GM12878 (cell line): ENCODE results near the gene SETBP1. TPM values are rescaled to one million over a fixed set of nuclear protein-coding genes. Genes with fewer than 3 reads are reported as not detected.

ENCODE experiments used
- ATAC-seq: fragments of 200-7000 bp; cut with Tn5 transposase; 3 replicates; pipeline ENCODE4 v1.9.1; 2020; ENCODE audit warnings: mild to moderate bottlenecking, moderate library complexity
- BruUV-seq: library from RNA; stranded (reverse); fragments of 400-500 nt; replicated peaks from 2 replicates; lab custom pipeline; 2021; lab: Mats Ljungman, UMichigan
- CTCF ChIA-PET: fragments of 300-600 bp; sonication (Branson Sonifier 250); formaldehyde crosslinking; extraction: SDS; loops from one replicate; lab custom pipeline; 2021; ENCODE audit warnings: inconsistent platforms; lab: Yijun Ruan, JAX
- POLR2A ChIA-PET: fragments of 350-600 bp; formaldehyde crosslinking; extraction: SDS; loops from one replicate; lab custom pipeline; 2021; ENCODE audit warnings: inconsistent platforms; lab: Charles Lee
- RAD21 ChIA-PET: fragments of 300-600 bp; sonication (Branson Sonifier 250); formaldehyde crosslinking; loops from one replicate; lab custom pipeline; 2023; ENCODE audit warnings: antibody characterized with exemption; ENCODE audit not compliant: unreplicated experiment; lab: Charles Lee
- SMC1A ChIA-PET: fragments of 300-600 bp; sonication (Branson Sonifier 250); formaldehyde crosslinking; loops from one replicate; lab custom pipeline; 2023; ENCODE audit not compliant: unreplicated experiment, uncharacterized antibody; lab: Charles Lee
- DNase-seq: peaks from one replicate; pipeline ENCODE4 v3.0.0-alpha.2; 2011; ENCODE audit warnings: low read depth, low spot score
- FAIRE-seq: peaks from 3 replicates; lab custom pipeline; 2011; peaks lifted over from hg19 to GRCh38; lab: Jason Lieb, UNC
- H2AFZ ChIP-seq: 2 replicates; pipeline ENCODE4 v1.6.0; 2011; ENCODE audit warnings: low read depth, low read length, control low read depth; ENCODE audit not compliant: control insufficient read depth
- H3K27ac ChIP-seq: 2 replicates; pipeline ENCODE4 v1.5.1; 2011; ENCODE audit warnings: control low read depth; ENCODE audit not compliant: control insufficient read depth, insufficient read depth
- H3K27me3 ChIP-seq, 2 experiments: replicated peaks in 1 of 2; 2 replicates each; pipeline versions ENCODE4 v1.6.0 to v1.6.1; 2011; ENCODE audit warnings: low read length in 1 of 2; ENCODE audit not compliant: control insufficient read depth in 2 of 2, insufficient read depth in 2 of 2
- H3K36me3 ChIP-seq, 2 experiments: 2 replicates each; pipeline ENCODE4 v1.5.1; 2011; ENCODE audit warnings: low read length in 1 of 2; ENCODE audit not compliant: control insufficient read depth in 2 of 2, insufficient read depth in 2 of 2
- H3K4me1 ChIP-seq: 2 replicates; pipeline ENCODE4 v1.6.1; 2011; ENCODE audit warnings: mild to moderate bottlenecking, low read length, moderate library complexity, mixed read lengths; ENCODE audit not compliant: control insufficient read depth, insufficient read depth
- H3K4me2 ChIP-seq: 2 replicates; pipeline ENCODE4 v1.6.0; 2011; ENCODE audit warnings: control low read depth; ENCODE audit not compliant: control insufficient read depth, insufficient read depth
- H3K4me3 ChIP-seq: fragments of 200-600 bp; sonication (generic); 2 replicates; pipeline ENCODE4 v1.5.1; 2016
- H3K79me2 ChIP-seq: 2 replicates; pipeline ENCODE4 v1.6.0; 2011; ENCODE audit warnings: low read length; ENCODE audit not compliant: control insufficient read depth, insufficient read depth
- H3K9ac ChIP-seq: 2 replicates; pipeline ENCODE4 v1.8.0; 2011; ENCODE audit warnings: low read length, control low read depth, mixed read lengths; ENCODE audit not compliant: control insufficient read depth, insufficient read depth
- H3K9me3 ChIP-seq: replicated peaks from 3 replicates; pipeline ENCODE4 v1.5.1; 2011; ENCODE audit warnings: mild to moderate bottlenecking, low read length; ENCODE audit not compliant: control insufficient read depth, insufficient read depth
- H4K20me1 ChIP-seq: 2 replicates; pipeline ENCODE4 v1.6.0; 2011; ENCODE audit not compliant: control insufficient read depth, insufficient read depth
- BHLHE40 ChIP-seq, 2 experiments: fragments of 450-650 bp in 1 of 2; IDR thresholded peaks; 2 replicates each; pipeline ENCODE4 v1.6.1; 2011 to 2017; ENCODE audit warnings: low read depth in 2 of 2, borderline replicate concordance in 1 of 2, improper control_type of control experiment in 1 of 2, low read length in 1 of 2, mild to moderate bottlenecking in 1 of 2
- DPF2 ChIP-seq: fragments of 450-650 bp; IDR thresholded peaks from 2 replicates; pipeline ENCODE4 v1.6.1; 2017; ENCODE audit warnings: mild to moderate bottlenecking
- E4F1 ChIP-seq: fragments of 450-650 bp; IDR thresholded peaks from 2 replicates; pipeline ENCODE4 v1.6.1; 2018; ENCODE audit warnings: borderline replicate concordance, mild to moderate bottlenecking; ENCODE audit not compliant: partially characterized antibody
- JUND ChIP-seq: IDR thresholded peaks from 2 replicates; pipeline ENCODE4 v1.6.1; 2012; ENCODE audit warnings: low read depth, mild to moderate bottlenecking, low read length, improper control_type of control experiment, moderate library complexity
- NR2C2 ChIP-seq: IDR thresholded peaks from 2 replicates; pipeline ENCODE4 v1.6.1; 2011; ENCODE audit warnings: borderline replicate concordance, low read depth; ENCODE audit not compliant: control insufficient read depth, insufficient read length
- PBX3 ChIP-seq: IDR thresholded peaks from 2 replicates; pipeline ENCODE4 v1.6.1; 2011; ENCODE audit warnings: mild to moderate bottlenecking, low read depth, low read length, moderate library complexity; ENCODE audit not compliant: insufficient replicate concordance
- PML ChIP-seq: IDR thresholded peaks from 2 replicates; pipeline ENCODE4 v1.6.1; 2012; ENCODE audit warnings: low read length, inconsistent platforms
- RAD21 ChIP-seq: IDR thresholded peaks from 2 replicates; pipeline ENCODE4 v1.6.1; 2011; ENCODE audit warnings: mild to moderate bottlenecking, low read depth, low read length, moderate library complexity; ENCODE audit not compliant: insufficient read depth
- RUNX3 ChIP-seq: IDR thresholded peaks from 2 replicates; pipeline ENCODE4 v1.6.1; 2012; ENCODE audit warnings: low read length, inconsistent platforms
- SMC3 ChIP-seq: IDR thresholded peaks from 2 replicates; pipeline ENCODE4 v1.6.1; 2011; ENCODE audit warnings: low read length, improper control_type of control experiment, borderline replicate concordance
- ZNF217 ChIP-seq: fragments of 450-650 bp; IDR thresholded peaks from 2 replicates; pipeline ENCODE4 v1.6.1; 2017; ENCODE audit warnings: antibody characterized with exemption, mild to moderate bottlenecking
- WGBS: methylation state at CpG from one replicate; pipeline ENCODE4 v1.1.6; 2016; ENCODE audit warnings: low lambda C conversion rate; ENCODE audit not compliant: insufficient replicate concordance, insufficient coverage; ENCODE audit errors: missing lambda C conversion rate; 5-methylcytosine and 5-hydroxymethylcytosine counted together
- in situ Hi-C: fragments of 300-500 bp; cut with MboI; formaldehyde crosslinking; loops from 9 replicates; pipeline ENCODE4 v1.14.3; 2018; ENCODE audit warnings: mixed read lengths
- intact Hi-C: fragments of 100-400 bp; cut with micrococcal nuclease; formaldehyde crosslinking; loops from one replicate; pipeline ENCODE4 v1.14.2; 2022; ENCODE audit not compliant: unreplicated experiment
- polyA plus RNA-seq, 11 experiments: library from polyadenylated mRNA; depleted of rRNA in 4 of 11; unstranded in 6 of 11; stranded (reverse) in 5 of 11; fragments of >200 nt; fragmentation: Nextera tagmentation in 4 of 11; fragmentation: Illumina TruSeq in 1 of 11; extraction: Ambion mirVana in 4 of 11; extraction: Trizol in 1 of 11; gene quantifications; 1 replicate in 1 of 11; 2 replicates in 10 of 11; pipeline versions ENCODE4 v1.2.1 to v1.2.3, GENCODE V29; 2011 to 2016; ENCODE audit warnings: inconsistent platforms in 2 of 11, missing spikeins in 2 of 11, low read depth in 1 of 11
- total RNA-seq, 4 experiments: library from RNA; depleted of rRNA in 3 of 4; stranded (reverse); fragments of >200 nt in 3 of 4; fragmentation: Illumina TruSeq in 1 of 4; extraction: Trizol in 1 of 4; gene quantifications; 2 replicates each; pipeline versions ENCODE4 v1.2.1 to v1.2.3, GENCODE V29; 2013 to 2021

SETBP1 gene
- total and polyA plus RNA-seq, 10 of the 15 experiments (the other 5 are each of a cell fraction or from before 2014, with no cell fraction given) = 0.99 to 29.7 (median 8.3) TPM

- no peaks in the 10 kb centered on the region for H3K27me3 ChIP-seq
- no peak overlapping the region for H3K27ac ChIP-seq
- no peak overlapping the region for H3K4me3 ChIP-seq
- WGBS = 17% methylated on average over 1 of the region's 1 CpG
- H3K79me2 ChIP-seq = no peaks in the 10 kb centered on the region
- H3K9ac ChIP-seq = no peak overlapping the region
- FAIRE-seq = no peak
- RAD21 ChIA-PET = interaction anchor here (1.7 kb wide), 1 partner anchor 26 kb away, joined by 3 read pairs; no protein-coding TSS in a partner anchor
- no TSS peak for BruUV-seq
- no peaks in the 10 kb centered on the region for H3K4me1 ChIP-seq
- no peak for ATAC-seq
- peak; percentile 38 for TF ChIP-seq RUNX3
- no peak for TF ChIP-seq PML
- TF ChIP-seq, all 136 proteins: peak for 1
- SMC1A ChIA-PET = interaction anchor here (1.1 to 1.2 kb wide), 2 partner anchors 64 to 281 kb away, joined by 3 to 4 read pairs; no protein-coding TSS in a partner anchor
- in situ Hi-C loops (no loop called here), intact Hi-C loops (no loop called here)
- Histone ChIP-seq H3K36me3 (no peaks in the 10 kb centered on the region), H3K4me2 (no peak overlapping the region), H4K20me1 (no peaks in the 10 kb centered on the region), H3K9me3 (no peaks in the 10 kb centered on the region), H2AFZ (no peak overlapping the region)
- no peak for DNase-seq
- CTCF ChIA-PET = interaction anchor here (1.3 kb wide), 1 partner anchor 19 kb away, joined by 3 read pairs; no protein-coding TSS in a partner anchor
- POLR2A ChIA-PET = interaction anchor here (0.6 kb wide), 1 partner anchor 24 kb away, joined by 3 read pairs; no protein-coding TSS in a partner anchor
Observed at GRCh38 chr18:44967599-44967998, 286.9 kb downstream of the SETBP1 start.

- WGBS = 13% methylated on average over 2 of the region's 2 CpGs
- Histone ChIP-seq H4K20me1 (no peaks in the 10 kb centered on the region), H3K9me3 (no peaks in the 10 kb centered on the region), H3K79me2 (no peaks in the 10 kb centered on the region), H2AFZ (no peak overlapping the region), H3K4me2 (no peak overlapping the region), H3K36me3 (no peaks in the 10 kb centered on the region), H3K4me1 (no peaks in the 10 kb centered on the region), H3K27ac (no peak overlapping the region), H3K9ac (no peak overlapping the region), H3K27me3 (no peaks in the 10 kb centered on the region), H3K4me3 (no peak overlapping the region)
- RAD21 ChIA-PET = interaction anchor here (0.9 to 1.7 kb wide), 2 partner anchors 9 to 27 kb away, joined by 3 read pairs; no protein-coding TSS in a partner anchor
- CTCF ChIA-PET = interaction anchor here (1.3 kb wide), 1 partner anchor 19 kb away, joined by 3 read pairs; no protein-coding TSS in a partner anchor
- no TSS peak for BruUV-seq
- FAIRE-seq (no peak), ATAC-seq (peak; percentile 44), DNase-seq (no peak)
- SMC1A ChIA-PET = no interaction called here
- in situ Hi-C loops (no loop called here), intact Hi-C loops (no loop called here)
- TF ChIP-seq DPF2 (no peak), PBX3 (no peak), ZNF217 (no peak), JUND (no peak), BHLHE40 (IDR thresholded peaks at IDR 0.05; ENCODE audit: borderline replicate concordance in 1 of 2, low read depth in 2 of 2, low read length in 1 of 2) (no peak), SMC3 (0 out of 2 replicates have a peak, but pooled peaks have one; percentile 4), NR2C2 (no peak), RAD21 (peak; percentile 16; the same call in 1 of the 2 replicates), E4F1 (no peak)
- POLR2A ChIA-PET = interaction anchor here (0.6 kb wide), 1 partner anchor 23 kb away, joined by 3 read pairs; no protein-coding TSS in a partner anchor
Observed at GRCh38 chr18:44968336-44968735, 287.6 kb downstream of the SETBP1 start.
